ENCODE results near the gene RAB40A.

Gene RAB40A

DNA sequence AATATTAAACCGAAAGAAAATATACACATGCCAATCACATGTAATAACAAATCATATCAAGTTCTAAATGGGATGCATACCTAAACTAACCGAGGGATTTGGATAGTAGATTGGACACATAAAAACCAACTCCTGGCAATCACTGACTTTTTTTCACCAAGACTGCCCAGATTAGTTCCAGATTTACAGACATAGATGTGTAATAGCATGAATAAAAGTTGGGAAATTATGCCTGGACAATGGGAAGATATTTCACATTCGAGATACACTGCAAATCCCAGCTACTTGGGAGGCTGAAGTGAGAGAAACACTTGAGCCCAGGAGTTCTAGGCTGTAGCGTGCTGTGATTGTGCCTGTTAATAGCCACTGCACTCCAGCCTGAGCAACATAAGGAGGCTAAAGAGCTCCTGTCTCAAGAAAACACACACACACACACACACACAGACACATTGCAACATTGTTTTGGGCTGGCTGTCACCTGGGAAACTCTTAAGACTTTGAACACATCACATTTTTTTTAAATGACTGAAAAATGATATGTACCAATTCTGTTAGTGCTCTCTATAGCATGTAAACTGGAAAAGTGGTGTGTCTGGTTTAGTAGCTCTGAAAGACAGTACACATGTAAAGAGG, 5.7 kb downstream of the RAB40A start:
- no peaks in the 10 kb centered on the region for H3K36me3 ChIP-seq
- H3K27ac ChIP-seq, result no peak overlapping the region
- H3K4me1 ChIP-seq (ENCODE audit: control insufficient read depth in 1 of 2, insufficient read depth in 1 of 2, low read depth in 1 of 2, low read length in 1 of 2), result no peaks in the 10 kb centered on the region
- no peak overlapping the region for H3K4me3 ChIP-seq (ENCODE audit: low read depth in 1 of 2, low read length in 1 of 2)
- H3K9me3 ChIP-seq, result no peaks in the 10 kb centered on the region
- TF ChIP-seq, protein P1, sequence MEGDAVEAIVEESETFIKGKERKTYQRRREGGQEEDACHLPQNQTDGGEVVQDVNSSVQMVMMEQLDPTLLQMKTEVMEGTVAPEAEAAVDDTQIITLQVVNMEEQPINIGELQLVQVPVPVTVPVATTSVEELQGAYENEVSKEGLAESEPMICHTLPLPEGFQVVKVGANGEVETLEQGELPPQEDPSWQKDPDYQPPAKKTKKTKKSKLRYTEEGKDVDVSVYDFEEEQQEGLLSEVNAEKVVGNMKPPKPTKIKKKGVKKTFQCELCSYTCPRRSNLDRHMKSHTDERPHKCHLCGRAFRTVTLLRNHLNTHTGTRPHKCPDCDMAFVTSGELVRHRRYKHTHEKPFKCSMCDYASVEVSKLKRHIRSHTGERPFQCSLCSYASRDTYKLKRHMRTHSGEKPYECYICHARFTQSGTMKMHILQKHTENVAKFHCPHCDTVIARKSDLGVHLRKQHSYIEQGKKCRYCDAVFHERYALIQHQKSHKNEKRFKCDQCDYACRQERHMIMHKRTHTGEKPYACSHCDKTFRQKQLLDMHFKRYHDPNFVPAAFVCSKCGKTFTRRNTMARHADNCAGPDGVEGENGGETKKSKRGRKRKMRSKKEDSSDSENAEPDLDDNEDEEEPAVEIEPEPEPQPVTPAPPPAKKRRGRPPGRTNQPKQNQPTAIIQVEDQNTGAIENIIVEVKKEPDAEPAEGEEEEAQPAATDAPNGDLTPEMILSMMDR (IDR thresholded peaks at IDR 0.05), result no peak
- no peaks in the 10 kb centered on the region for H3K27me3 ChIP-seq

DNA sequence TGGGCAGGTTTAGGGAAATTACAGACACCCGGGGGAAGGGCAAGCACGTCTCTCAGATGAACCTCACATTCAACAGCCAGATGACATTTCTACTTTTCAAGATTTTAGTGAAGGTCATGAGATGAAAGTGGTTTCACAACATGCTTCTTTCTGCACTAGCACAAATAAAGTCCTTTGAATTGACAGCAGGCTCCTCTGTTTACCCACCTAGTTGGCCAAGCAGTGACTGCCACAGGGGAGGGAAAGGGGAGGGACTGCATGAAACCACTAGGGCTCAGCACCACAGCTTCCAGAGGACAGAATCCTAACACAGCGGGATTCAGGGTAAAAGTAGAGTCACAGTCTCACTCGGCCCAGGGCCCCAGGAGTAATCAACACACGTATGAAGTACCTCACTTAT, 6.2 kb downstream of the RAB40A start:
- H3K9me3 ChIP-seq, result no peaks in the 10 kb centered on the region
- no peaks in the 10 kb centered on the region for H3K4me1 ChIP-seq (ENCODE audit: control insufficient read depth in 1 of 2, insufficient read depth in 1 of 2, low read depth in 1 of 2, low read length in 1 of 2)
- no peaks in the 10 kb centered on the region for H3K36me3 ChIP-seq
- no peak overlapping the region for H3K4me3 ChIP-seq (ENCODE audit: low read depth in 1 of 2, low read length in 1 of 2)
- H3K27me3 ChIP-seq, result no peaks in the 10 kb centered on the region
- TF ChIP-seq, protein P1 (IDR thresholded peaks at IDR 0.05), result no peak
- H3K27ac ChIP-seq, result no peak overlapping the region

- H3K36me3 ChIP-seq, result no peaks in the 10 kb centered on the region
- TF ChIP-seq, protein P1 (IDR thresholded peaks at IDR 0.05), result no peak
- no peaks in the 10 kb centered on the region for H3K9me3 ChIP-seq
Measured at GRCh38 chrX:103510031-103510430, 9.3 kb downstream of the RAB40A start.

GRCh38 chrX:103503853-103504207, 15.5 kb downstream of the RAB40A start:
- H3K4me1 ChIP-seq (ENCODE audit: control insufficient read depth in 1 of 2, insufficient read depth in 1 of 2, low read depth in 1 of 2, low read length in 1 of 2), result no peaks in the 10 kb centered on the region
- no peaks in the 10 kb centered on the region for H3K9me3 ChIP-seq
- no peak overlapping the region for H3K27ac ChIP-seq
- no peaks in the 10 kb centered on the region for H3K27me3 ChIP-seq
- H3K36me3 ChIP-seq, result no peaks in the 10 kb centered on the region
- H3K4me3 ChIP-seq (ENCODE audit: low read depth in 1 of 2, low read length in 1 of 2), result no peak overlapping the region
- TF ChIP-seq, protein P1 (IDR thresholded peaks at IDR 0.05), result no peak

More at GRCh38 chrX:103510031-103510430, 9.3 kb downstream of the RAB40A start:
- Histone ChIP-seq H3K27ac (no peak overlapping the region), H3K4me3 (ENCODE audit: low read depth in 1 of 2, low read length in 1 of 2) (no peak overlapping the region), H3K27me3 (no peaks in the 10 kb centered on the region), H3K4me1 (ENCODE audit: control insufficient read depth in 1 of 2, insufficient read depth in 1 of 2, low read depth in 1 of 2, low read length in 1 of 2) (no peaks in the 10 kb centered on the region)

DNA sequence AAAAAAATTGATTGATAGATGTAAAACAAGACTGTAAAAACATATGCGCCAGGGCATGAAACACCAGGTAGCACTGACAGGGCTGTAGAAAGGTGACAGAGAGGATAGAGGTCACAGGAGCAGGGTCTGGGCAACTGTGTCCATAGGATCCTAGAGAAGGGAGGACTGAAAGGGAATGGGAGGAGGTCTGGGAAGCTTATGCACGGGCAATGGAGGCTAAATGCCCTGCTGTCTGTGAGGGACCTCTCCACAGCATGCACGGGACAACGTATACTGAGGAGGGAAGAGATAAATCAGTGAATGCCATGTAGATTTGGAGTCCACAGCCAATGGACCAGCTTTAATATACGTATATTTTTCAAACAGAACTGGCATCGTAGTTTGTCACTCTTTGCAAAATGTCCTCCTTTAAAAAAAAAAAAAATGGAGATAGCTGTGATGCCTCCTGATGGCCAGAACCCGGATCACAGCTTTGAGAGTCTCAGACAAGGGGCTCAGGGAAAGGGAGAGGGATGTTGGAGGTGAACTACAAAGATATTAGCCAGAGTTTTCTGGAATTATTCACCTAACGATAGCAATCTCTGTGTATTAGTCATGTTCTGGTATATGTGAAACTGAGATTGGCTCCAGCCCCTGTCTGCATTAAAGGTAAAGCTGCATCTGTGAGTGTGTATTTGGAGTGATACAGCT, 16.0 kb downstream of the RAB40A start:
- H3K4me3 ChIP-seq (ENCODE audit: low read depth in 1 of 2, low read length in 1 of 2), result no peak overlapping the region
- TF ChIP-seq, protein P1 (IDR thresholded peaks at IDR 0.05), result no peak
- H3K27ac ChIP-seq, result no peak overlapping the region

More for the DNA sequence above, 16.0 kb downstream of the RAB40A start:
- H3K36me3 ChIP-seq, result no peaks in the 10 kb centered on the region
- H3K9me3 ChIP-seq, result no peaks in the 10 kb centered on the region
- H3K27me3 ChIP-seq, result no peaks in the 10 kb centered on the region
- no peaks in the 10 kb centered on the region for H3K4me1 ChIP-seq (ENCODE audit: control insufficient read depth in 1 of 2, insufficient read depth in 1 of 2, low read depth in 1 of 2, low read length in 1 of 2)
